ENCODE results near the gene ANKRD23. TPM values are rescaled to one million over a fixed set of nuclear protein-coding genes. Genes with fewer than 3 reads are reported as not detected.

ANKRD23 gene
- total and polyA plus RNA-seq, 2 of the 4 experiments (the other 2 are of a cell fraction), result 0.54 to 1.5 TPM

DNA sequence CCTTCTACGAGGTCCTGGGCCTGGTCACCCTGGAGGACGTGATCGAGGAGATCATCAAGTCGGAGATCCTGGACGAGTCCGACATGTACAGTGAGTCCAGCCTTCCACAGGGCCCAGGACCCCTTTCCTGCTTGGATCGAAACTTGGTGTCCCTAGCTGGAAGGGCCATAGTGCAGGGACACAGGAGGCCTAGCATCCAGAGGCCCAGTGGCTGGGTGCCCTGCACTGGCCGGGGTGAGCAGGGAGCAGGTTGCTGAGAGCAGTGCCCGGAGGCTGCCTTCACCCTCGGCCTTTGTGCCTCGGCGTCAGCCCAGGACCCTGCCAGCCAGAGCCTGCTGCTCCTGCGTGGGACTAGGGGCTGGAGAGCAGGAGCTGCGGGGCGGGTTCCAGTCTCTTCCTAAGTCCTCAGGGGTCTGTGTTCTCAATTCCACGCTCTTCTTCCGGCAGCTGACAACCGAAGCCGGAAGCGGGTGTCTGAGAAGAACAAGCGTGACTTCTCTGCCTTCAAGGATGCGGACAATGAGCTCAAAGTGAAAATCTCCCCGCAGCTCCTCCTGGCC, 46.7 kb downstream of the ANKRD23 start:
- no peak overlapping the region for H3K23ac ChIP-seq (ENCODE audit: low read depth, low read length)
- no peaks in the 10 kb centered on the region for H3K9me3 ChIP-seq (ENCODE audit: control insufficient read depth, insufficient read depth, low read length)
- no peak overlapping the region for H4K5ac ChIP-seq (ENCODE audit: low read depth, low read length)
- H3K36me3 ChIP-seq (ENCODE audit: control insufficient read depth, insufficient read depth, low read length), result peaks cover 2% of the 10 kb centered on the region
- no peak overlapping the region for H3K9ac ChIP-seq (ENCODE audit: low read depth, low read length)
- intact Hi-C loops (cut with micrococcal nuclease), result no loop called here
- no peak overlapping the region for H4K91ac ChIP-seq (ENCODE audit: insufficient read depth, low read depth, low read length)
- no peak overlapping the region for H2AK5ac ChIP-seq (ENCODE audit: low read depth, low read length)
- no peak overlapping the region for H3K27ac ChIP-seq (ENCODE audit: insufficient read depth, low read length)
- no peak overlapping the region for H3K4ac ChIP-seq (ENCODE audit: low read depth, low read length)
- in situ Hi-C loops (cut with MboI; ENCODE audit: low sequenced_read_pairs), result no loop called here
- H3K4me3 ChIP-seq (ENCODE audit: insufficient read depth, low read depth, low read length), result no peak overlapping the region
- CTCF ChIA-PET, result no interaction called here
- no peaks in the 10 kb centered on the region for H3K27me3 ChIP-seq (ENCODE audit: control insufficient read depth, insufficient read depth, low read length)
- no peaks in the 10 kb centered on the region for H3K4me1 ChIP-seq (ENCODE audit: control insufficient read depth, insufficient read depth, low read length)
- H3K18ac ChIP-seq (ENCODE audit: low read depth, low read length), result no peak overlapping the region
- dilution Hi-C loops (cut with HindIII; ENCODE audit: low sequenced_read_pairs, unreplicated experiment), result no loop called here
- no peak overlapping the region for H3K14ac ChIP-seq (replicated peaks; ENCODE audit: low read depth, low read length)
- no peak overlapping the region for H4K8ac ChIP-seq (ENCODE audit: low read depth in 2 of 2, low read length in 2 of 2)
- H2AK9ac ChIP-seq (replicated peaks; ENCODE audit: low read depth, low read length, poor library complexity), result no peak overlapping the region
- no peak overlapping the region for H2BK15ac ChIP-seq (ENCODE audit: low read depth, low read length)
- no peaks in the 10 kb centered on the region for H4K20me1 ChIP-seq (ENCODE audit: insufficient read depth, low read length)
- TF ChIP-seq BHLHE40 (IDR thresholded peaks at IDR 0.05; ENCODE audit: low read depth, low read length) (no peak), RCOR1 (IDR thresholded peaks at IDR 0.05; ENCODE audit: insufficient replicate concordance, low read length) (no peak), SMC3 (IDR thresholded peaks at IDR 0.05; ENCODE audit: low read depth, low read length) (no peak), MAFK (IDR thresholded peaks at IDR 0.05; ENCODE audit: low read depth, low read length) (no peak), MAZ (IDR thresholded peaks at IDR 0.05; ENCODE audit: borderline replicate concordance, low read depth, low read length) (no peak), FOS (IDR thresholded peaks at IDR 0.05; ENCODE audit: low read depth, low read length) (no peak), CHD1 (IDR thresholded peaks at IDR 0.05; ENCODE audit: low read depth, low read length) (no peak), RAD21 (IDR thresholded peaks at IDR 0.05; ENCODE audit: low read length) (no peak), RFX5 (IDR thresholded peaks at IDR 0.05; ENCODE audit: low read depth, low read length) (no peak), NFE2L2 (IDR thresholded peaks at IDR 0.05; ENCODE audit: low read depth, low read length) (no peak), MXI1 (IDR thresholded peaks at IDR 0.05; ENCODE audit: borderline replicate concordance, low read depth, low read length) (no peak)
- TF ChIP-seq, protein P1, sequence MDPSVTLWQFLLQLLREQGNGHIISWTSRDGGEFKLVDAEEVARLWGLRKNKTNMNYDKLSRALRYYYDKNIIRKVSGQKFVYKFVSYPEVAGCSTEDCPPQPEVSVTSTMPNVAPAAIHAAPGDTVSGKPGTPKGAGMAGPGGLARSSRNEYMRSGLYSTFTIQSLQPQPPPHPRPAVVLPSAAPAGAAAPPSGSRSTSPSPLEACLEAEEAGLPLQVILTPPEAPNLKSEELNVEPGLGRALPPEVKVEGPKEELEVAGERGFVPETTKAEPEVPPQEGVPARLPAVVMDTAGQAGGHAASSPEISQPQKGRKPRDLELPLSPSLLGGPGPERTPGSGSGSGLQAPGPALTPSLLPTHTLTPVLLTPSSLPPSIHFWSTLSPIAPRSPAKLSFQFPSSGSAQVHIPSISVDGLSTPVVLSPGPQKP (IDR thresholded peaks at IDR 0.05; ENCODE audit: borderline replicate concordance, low read depth, low read length), result no peak
- TF ChIP-seq, protein P2, sequence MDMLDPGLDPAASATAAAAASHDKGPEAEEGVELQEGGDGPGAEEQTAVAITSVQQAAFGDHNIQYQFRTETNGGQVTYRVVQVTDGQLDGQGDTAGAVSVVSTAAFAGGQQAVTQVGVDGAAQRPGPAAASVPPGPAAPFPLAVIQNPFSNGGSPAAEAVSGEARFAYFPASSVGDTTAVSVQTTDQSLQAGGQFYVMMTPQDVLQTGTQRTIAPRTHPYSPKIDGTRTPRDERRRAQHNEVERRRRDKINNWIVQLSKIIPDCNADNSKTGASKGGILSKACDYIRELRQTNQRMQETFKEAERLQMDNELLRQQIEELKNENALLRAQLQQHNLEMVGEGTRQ (IDR thresholded peaks at IDR 0.05; ENCODE audit: low read depth, low read length), result no peak
- WGBS, 2 experiments (ENCODE audit: extremely low coverage in 2 of 2, insufficient read length in 1 of 2), result 97% methylated on average over 16 of the region's 23 CpGs; no CpG with 5 or more reads in 1 of the 2 experiments
- no peak overlapping the region for H3K4me2 ChIP-seq (ENCODE audit: low read depth, low read length)
- no peak overlapping the region for H2BK5ac ChIP-seq (ENCODE audit: low read depth, low read length, poor library complexity, severe bottlenecking)
- H2BK20ac ChIP-seq (ENCODE audit: low read depth, low read length), result no peak overlapping the region
- no peaks in the 10 kb centered on the region for H3K79me1 ChIP-seq (ENCODE audit: low read depth in 1 of 2, low read length in 2 of 2)
- 0 out of 2 replicates have a peak, but pooled peaks cover 3% of the 10 kb centered on the region for H3K9me1 ChIP-seq (ENCODE audit: insufficient read depth, low read length)
- no peak overlapping the region for H3K56ac ChIP-seq (ENCODE audit: extremely low read depth, insufficient read depth, low read length)
- POLR2A ChIA-PET (ENCODE audit: unreplicated experiment), result no interaction called here
- no peak overlapping the region for H2AFZ ChIP-seq (replicated peaks; ENCODE audit: low read length, poor library complexity)
- H2BK120ac ChIP-seq (ENCODE audit: low read depth, low read length), result no peak overlapping the region
- ATAC-seq (ENCODE audit: low read depth) (no peak), DNase-seq (no peak)
- BruUV-seq (replicated peaks), result no TSS peak

Data from IMR-90 (cell line).